GM19240 (cell line): ENCODE data around the gene GPR15.

ENCODE experiments used
- DNase-seq: peaks from one replicate; pipeline ENCODE4 v3.0.0; 2011; ENCODE audit warnings: low spot score; ENCODE audit not compliant: insufficient read length

Gene GPR15

GRCh38 chr3:98582042-98582441 lies 50.3 kb downstream of the GPR15 start:
- no peak for DNase-seq

GRCh38 chr3:98583766-98584165 lies 52.0 kb downstream of the GPR15 start:
- DNase-seq: no peak
